GM12878 (cell line): ENCODE data around the gene SUMF2. TPM values are rescaled to one million over a fixed set of nuclear protein-coding genes. Genes with fewer than 3 reads are reported as not detected.

Source experiments
- ATAC-seq: fragments of 200-7000 bp; cut with Tn5 transposase; 3 replicates; pipeline ENCODE4 v1.9.1; 2020; ENCODE audit warnings: mild to moderate bottlenecking, moderate library complexity
- BruUV-seq: library from RNA; stranded (reverse); fragments of 400-500 nt; replicated peaks from 2 replicates; lab custom pipeline; 2021; lab: Mats Ljungman, UMichigan
- CTCF ChIA-PET: fragments of 300-600 bp; sonication (Branson Sonifier 250); formaldehyde crosslinking; extraction: SDS; loops from one replicate; lab custom pipeline; 2021; ENCODE audit warnings: inconsistent platforms; lab: Yijun Ruan, JAX
- POLR2A ChIA-PET: fragments of 350-600 bp; formaldehyde crosslinking; extraction: SDS; loops from one replicate; lab custom pipeline; 2021; ENCODE audit warnings: inconsistent platforms; lab: Charles Lee
- RAD21 ChIA-PET: fragments of 300-600 bp; sonication (Branson Sonifier 250); formaldehyde crosslinking; loops from one replicate; lab custom pipeline; 2023; ENCODE audit warnings: antibody characterized with exemption; ENCODE audit not compliant: unreplicated experiment; lab: Charles Lee
- SMC1A ChIA-PET: fragments of 300-600 bp; sonication (Branson Sonifier 250); formaldehyde crosslinking; loops from one replicate; lab custom pipeline; 2023; ENCODE audit not compliant: unreplicated experiment, uncharacterized antibody; lab: Charles Lee
- DNase-seq: peaks from one replicate; pipeline ENCODE4 v3.0.0-alpha.2; 2011; ENCODE audit warnings: low read depth, low spot score
- FAIRE-seq: peaks from 3 replicates; lab custom pipeline; 2011; peaks lifted over from hg19 to GRCh38; lab: Jason Lieb, UNC
- H2AFZ ChIP-seq: 2 replicates; pipeline ENCODE4 v1.6.0; 2011; ENCODE audit warnings: low read depth, low read length, control low read depth; ENCODE audit not compliant: control insufficient read depth
- H3K27ac ChIP-seq: 2 replicates; pipeline ENCODE4 v1.5.1; 2011; ENCODE audit warnings: control low read depth; ENCODE audit not compliant: control insufficient read depth, insufficient read depth
- H3K27me3 ChIP-seq, 2 experiments: replicated peaks in 1 of 2; 2 replicates each; pipeline versions ENCODE4 v1.6.0 to v1.6.1; 2011; ENCODE audit warnings: low read length in 1 of 2; ENCODE audit not compliant: control insufficient read depth in 2 of 2, insufficient read depth in 2 of 2
- H3K36me3 ChIP-seq, 2 experiments: 2 replicates each; pipeline ENCODE4 v1.5.1; 2011; ENCODE audit warnings: low read length in 1 of 2; ENCODE audit not compliant: control insufficient read depth in 2 of 2, insufficient read depth in 2 of 2
- H3K4me1 ChIP-seq: 2 replicates; pipeline ENCODE4 v1.6.1; 2011; ENCODE audit warnings: mild to moderate bottlenecking, low read length, moderate library complexity, mixed read lengths; ENCODE audit not compliant: control insufficient read depth, insufficient read depth
- H3K4me2 ChIP-seq: 2 replicates; pipeline ENCODE4 v1.6.0; 2011; ENCODE audit warnings: control low read depth; ENCODE audit not compliant: control insufficient read depth, insufficient read depth
- H3K4me3 ChIP-seq: fragments of 200-600 bp; sonication (generic); 2 replicates; pipeline ENCODE4 v1.5.1; 2016
- H3K79me2 ChIP-seq: 2 replicates; pipeline ENCODE4 v1.6.0; 2011; ENCODE audit warnings: low read length; ENCODE audit not compliant: control insufficient read depth, insufficient read depth
- H3K9ac ChIP-seq: 2 replicates; pipeline ENCODE4 v1.8.0; 2011; ENCODE audit warnings: low read length, control low read depth, mixed read lengths; ENCODE audit not compliant: control insufficient read depth, insufficient read depth
- H3K9me3 ChIP-seq: replicated peaks from 3 replicates; pipeline ENCODE4 v1.5.1; 2011; ENCODE audit warnings: mild to moderate bottlenecking, low read length; ENCODE audit not compliant: control insufficient read depth, insufficient read depth
- H4K20me1 ChIP-seq: 2 replicates; pipeline ENCODE4 v1.6.0; 2011; ENCODE audit not compliant: control insufficient read depth, insufficient read depth
- CHD4 ChIP-seq: fragments of 200-600 bp; sonication (generic); IDR thresholded peaks from 2 replicates; pipeline ENCODE4 v1.6.1; 2016; ENCODE audit warnings: mild to moderate bottlenecking
- ELK1 ChIP-seq: IDR thresholded peaks from 2 replicates; pipeline ENCODE4 v1.6.1; 2012; ENCODE audit warnings: low read depth, low read length, improper control_type of control experiment
- FOS ChIP-seq: IDR thresholded peaks from 3 replicates; pipeline ENCODE4 v1.6.1; 2011; ENCODE audit warnings: borderline replicate concordance; ENCODE audit not compliant: insufficient read length; ENCODE audit errors: extremely low read depth
- FOXM1 ChIP-seq: IDR thresholded peaks from 2 replicates; pipeline ENCODE4 v1.6.1; 2012; ENCODE audit warnings: low read depth, mild to moderate bottlenecking, inconsistent platforms, low read length, moderate library complexity
- IRF4 ChIP-seq: IDR thresholded peaks from 2 replicates; pipeline ENCODE4 v1.6.1; 2011; ENCODE audit warnings: low read depth, low read length
- JUNB ChIP-seq: IDR thresholded peaks from 2 replicates; pipeline ENCODE4 v1.6.1; 2016; ENCODE audit warnings: antibody characterized with exemption, mild to moderate bottlenecking
- POU2F2 ChIP-seq: IDR thresholded peaks from 3 replicates; pipeline ENCODE4 v1.6.1; 2011; ENCODE audit warnings: low read depth, mild to moderate bottlenecking, low read length, borderline replicate concordance
- RCOR1 ChIP-seq: conservative IDR thresholded peaks from 2 replicates; pipeline ENCODE4 v1.6.1; 2012; ENCODE audit warnings: low read depth, low read length, improper control_type of control experiment
- TCF7 ChIP-seq: IDR thresholded peaks from 2 replicates; pipeline ENCODE4 v1.6.1; 2014; ENCODE audit warnings: antibody characterized with exemption, borderline replicate concordance
- ZBED1 ChIP-seq: IDR thresholded peaks from 2 replicates; pipeline ENCODE4 v1.6.1; 2016; ENCODE audit warnings: borderline replicate concordance
- ZNF592 ChIP-seq: fragments of 450-650 bp; IDR thresholded peaks from 2 replicates; pipeline ENCODE4 v1.6.1; 2017; ENCODE audit warnings: mild to moderate bottlenecking, moderate library complexity
- WGBS: methylation state at CpG from one replicate; pipeline ENCODE4 v1.1.6; 2016; ENCODE audit warnings: low lambda C conversion rate; ENCODE audit not compliant: insufficient replicate concordance, insufficient coverage; ENCODE audit errors: missing lambda C conversion rate; 5-methylcytosine and 5-hydroxymethylcytosine counted together
- in situ Hi-C: fragments of 300-500 bp; cut with MboI; formaldehyde crosslinking; loops from 9 replicates; pipeline ENCODE4 v1.14.3; 2018; ENCODE audit warnings: mixed read lengths
- intact Hi-C: fragments of 100-400 bp; cut with micrococcal nuclease; formaldehyde crosslinking; loops from one replicate; pipeline ENCODE4 v1.14.2; 2022; ENCODE audit not compliant: unreplicated experiment
- polyA plus RNA-seq, 11 experiments: library from polyadenylated mRNA; depleted of rRNA in 4 of 11; unstranded in 6 of 11; stranded (reverse) in 5 of 11; fragments of >200 nt; fragmentation: Nextera tagmentation in 4 of 11; fragmentation: Illumina TruSeq in 1 of 11; extraction: Ambion mirVana in 4 of 11; extraction: Trizol in 1 of 11; gene quantifications; 1 replicate in 1 of 11; 2 replicates in 10 of 11; pipeline versions ENCODE4 v1.2.1 to v1.2.3, GENCODE V29; 2011 to 2016; ENCODE audit warnings: inconsistent platforms in 2 of 11, missing spikeins in 2 of 11, low read depth in 1 of 11
- total RNA-seq, 4 experiments: library from RNA; depleted of rRNA in 3 of 4; stranded (reverse); fragments of >200 nt in 3 of 4; fragmentation: Illumina TruSeq in 1 of 4; extraction: Trizol in 1 of 4; gene quantifications; 2 replicates each; pipeline versions ENCODE4 v1.2.1 to v1.2.3, GENCODE V29; 2013 to 2021
- TF ChIP-seq, protein P1 (sequence below), 3 experiments: IDR thresholded peaks in 2 of 3; conservative IDR thresholded peaks in 1 of 3; 2 replicates each; pipeline ENCODE4 v1.5.1; 2011; ENCODE audit warnings: low read depth in 3 of 3, low read length in 3 of 3, mild to moderate bottlenecking in 3 of 3, control low read depth in 2 of 3, moderate library complexity in 2 of 3, inconsistent platforms in 1 of 3, mixed read lengths in 1 of 3; ENCODE audit not compliant: control insufficient read depth in 2 of 3, insufficient read depth in 1 of 3; ENCODE audit errors: extremely low read depth in 1 of 3

SUMF2 gene
- total and polyA plus RNA-seq, 10 of the 15 experiments (the other 5 are each of a cell fraction or from before 2014, with no cell fraction given) = 39.9 to 106 (median 71.7) TPM

DNA sequence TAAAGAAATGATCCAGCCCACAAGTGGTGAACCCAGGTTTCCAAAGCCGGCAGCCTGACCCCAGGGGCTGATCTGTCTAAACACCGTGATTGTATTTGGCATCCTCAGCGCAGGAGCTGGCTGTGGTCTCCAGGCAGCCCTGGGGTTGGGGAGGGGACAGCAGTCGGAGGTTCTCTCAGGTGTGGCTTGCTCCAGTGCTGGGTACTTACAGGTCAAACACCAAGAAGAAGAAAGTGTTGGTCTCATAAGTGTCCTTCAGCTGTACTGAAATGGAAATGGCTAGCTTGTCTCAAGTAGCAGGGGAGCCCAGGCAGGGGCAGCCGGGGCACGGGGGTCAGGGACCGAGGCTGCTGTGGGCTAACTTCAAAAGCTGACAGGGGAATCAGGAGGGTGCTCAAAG lies 22.7 kb downstream of the SUMF2 start:
- POLR2A ChIA-PET = no interaction called here
- RAD21 ChIA-PET = no interaction called here
- in situ Hi-C loops (no loop called here), intact Hi-C loops (no loop called here)
- no peaks in the 10 kb centered on the region for H3K4me1 ChIP-seq
- SMC1A ChIA-PET = no interaction called here
- H4K20me1 ChIP-seq = no peaks in the 10 kb centered on the region
- no peaks in the 10 kb centered on the region for H3K27me3 ChIP-seq
- 98% methylated on average over 7 of the region's 7 CpGs for WGBS
- CTCF ChIA-PET = no interaction called here
- H3K9me3 ChIP-seq = no peaks in the 10 kb centered on the region
- no peaks in the 10 kb centered on the region for H3K79me2 ChIP-seq
- H3K36me3 ChIP-seq = no peaks in the 10 kb centered on the region; a peak in 1 of 4 replicates
- H3K27ac ChIP-seq = no peak overlapping the region
- no peak overlapping the region for H3K4me2 ChIP-seq
- no peak overlapping the region for H3K9ac ChIP-seq
- TF ChIP-seq FOS = no peak
- TF ChIP-seq JUNB = no peak
- BruUV-seq = no TSS peak
- ATAC-seq (no peak), FAIRE-seq (no peak), DNase-seq (no peak)
- H3K4me3 ChIP-seq = no peak overlapping the region
- no peak overlapping the region for H2AFZ ChIP-seq

DNA sequence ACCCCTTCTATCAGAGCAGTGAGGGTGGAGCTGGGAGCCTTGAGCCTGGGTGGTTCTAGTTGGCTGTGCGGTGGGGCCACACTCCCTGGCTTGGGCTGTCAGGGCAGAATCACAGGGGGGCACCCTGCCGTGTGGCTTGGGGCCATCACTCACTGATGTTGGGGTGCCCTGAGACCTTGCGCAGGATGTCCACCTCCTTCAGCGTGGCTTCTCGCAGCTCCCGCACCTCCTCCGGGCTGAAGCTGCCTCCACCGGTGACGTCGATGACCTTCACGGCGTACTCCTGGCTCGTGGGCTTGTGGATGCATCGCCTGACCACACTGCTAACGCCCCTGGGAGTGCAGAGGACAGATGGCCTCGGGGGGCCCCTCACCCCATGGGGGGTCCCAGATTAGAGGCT lies 23.4 kb downstream of the SUMF2 start:
- ChIA-PET POLR2A (interaction anchor here (0.6 kb wide), 2 partner anchors 10 to 1663 kb away, joined by 3 to 4 read pairs; no protein-coding TSS in a partner anchor), RAD21 (no interaction called here), SMC1A (no interaction called here), CTCF (no interaction called here)
- H3K4me2 ChIP-seq = no peak overlapping the region
- H3K4me1 ChIP-seq = no peaks in the 10 kb centered on the region
- DNase-seq (no peak), ATAC-seq (no peak), FAIRE-seq (no peak)
- no peaks in the 10 kb centered on the region for H3K9me3 ChIP-seq
- no peaks in the 10 kb centered on the region for H3K79me2 ChIP-seq
- H3K36me3 ChIP-seq = no peaks in the 10 kb centered on the region; a peak in 1 of 4 replicates
- no peaks in the 10 kb centered on the region for H3K27me3 ChIP-seq
- H3K27ac ChIP-seq = no peak overlapping the region
- no peak for TF ChIP-seq FOXM1
- no peak for TF ChIP-seq CHD4
- TF ChIP-seq IRF4 = no peak
- TF ChIP-seq ELK1 = no peak
- TF ChIP-seq TCF7 = no peak
- no peak for TF ChIP-seq POU2F2
- TF ChIP-seq, protein P1, sequence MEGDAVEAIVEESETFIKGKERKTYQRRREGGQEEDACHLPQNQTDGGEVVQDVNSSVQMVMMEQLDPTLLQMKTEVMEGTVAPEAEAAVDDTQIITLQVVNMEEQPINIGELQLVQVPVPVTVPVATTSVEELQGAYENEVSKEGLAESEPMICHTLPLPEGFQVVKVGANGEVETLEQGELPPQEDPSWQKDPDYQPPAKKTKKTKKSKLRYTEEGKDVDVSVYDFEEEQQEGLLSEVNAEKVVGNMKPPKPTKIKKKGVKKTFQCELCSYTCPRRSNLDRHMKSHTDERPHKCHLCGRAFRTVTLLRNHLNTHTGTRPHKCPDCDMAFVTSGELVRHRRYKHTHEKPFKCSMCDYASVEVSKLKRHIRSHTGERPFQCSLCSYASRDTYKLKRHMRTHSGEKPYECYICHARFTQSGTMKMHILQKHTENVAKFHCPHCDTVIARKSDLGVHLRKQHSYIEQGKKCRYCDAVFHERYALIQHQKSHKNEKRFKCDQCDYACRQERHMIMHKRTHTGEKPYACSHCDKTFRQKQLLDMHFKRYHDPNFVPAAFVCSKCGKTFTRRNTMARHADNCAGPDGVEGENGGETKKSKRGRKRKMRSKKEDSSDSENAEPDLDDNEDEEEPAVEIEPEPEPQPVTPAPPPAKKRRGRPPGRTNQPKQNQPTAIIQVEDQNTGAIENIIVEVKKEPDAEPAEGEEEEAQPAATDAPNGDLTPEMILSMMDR (IDR thresholded peaks at IDR 0.05 in 2 of 3, conservative IDR thresholded peaks at IDR 0.05 in 1 of 3; ENCODE audit: control insufficient read depth in 2 of 3, extremely low read depth in 1 of 3, insufficient read depth in 1 of 3, low read depth in 3 of 3, low read length in 3 of 3) = no peak
- TF ChIP-seq ZNF592 = no peak
- TF ChIP-seq RCOR1 = no peak
- no peak for TF ChIP-seq ZBED1
- no peak overlapping the region for H2AFZ ChIP-seq
- no peak overlapping the region for H3K4me3 ChIP-seq
- 66% methylated on average over 4 of the region's 16 CpGs for WGBS
- H3K9ac ChIP-seq = no peak overlapping the region
- in situ Hi-C loops = no loop called here
- intact Hi-C loops = no loop called here
- BruUV-seq = no TSS peak
- H4K20me1 ChIP-seq = no peaks in the 10 kb centered on the region
